ENCODE results near the gene CLN3.
"Not testable (repeated sequence)": the region's sequence is repeated elsewhere in the genome, so short reads cannot be mapped to it uniquely, and the experiment has no call there.

Gene CLN3

GRCh38 chr16:28494121-28494851, 2.4 kb upstream of the CLN3 start, which contains the start of gene APOBR:
Gene APOBR (plus strand): TSS chr16:28494643. CDS start chr16:28494682, 39 bp downstream.
- DNase-seq (ENCODE audit: low read depth in 2 of 2): peak; percentile 73 to 75

- DNase-seq (ENCODE audit: low read depth in 2 of 2): no peak
Measured at GRCh38 chr16:28492511-28492910, 637 bp upstream of the CLN3 start.

GRCh38 chr16:28491230-28491969, 474 bp downstream of the CLN3 start:
- no peak for DNase-seq (ENCODE audit: low read depth in 2 of 2)

GRCh38 chr16:28486266-28486665, 5.6 kb downstream of the CLN3 start:
- no peak for DNase-seq (ENCODE audit: low read depth in 2 of 2)

GRCh38 chr16:28483361-28483760, 8.5 kb downstream of the CLN3 start:
- not testable (repeated sequence) for DNase-seq (ENCODE audit: low read depth in 2 of 2)

- no peak for DNase-seq (ENCODE audit: low read depth in 2 of 2)
Measured at GRCh38 chr16:28482026-28482425, 9.8 kb downstream of the CLN3 start.

GRCh38 chr16:28478506-28479180, 13.2 kb downstream of the CLN3 start:
- no peak for DNase-seq (ENCODE audit: low read depth in 2 of 2)

GRCh38 chr16:28477311-28477920, 14.5 kb downstream of the CLN3 start:
- no peak for DNase-seq (ENCODE audit: low read depth in 2 of 2)

GRCh38 chr16:28475221-28475620, 16.7 kb downstream of the CLN3 start:
- DNase-seq (ENCODE audit: low read depth in 2 of 2): no peak

- DNase-seq (ENCODE audit: low read depth in 2 of 2): no peak
Measured at GRCh38 chr16:28473714-28474265, 18.1 kb downstream of the CLN3 start.

- not testable (repeated sequence) for DNase-seq (ENCODE audit: low read depth in 2 of 2)
Measured at GRCh38 chr16:28447081-28447480, 44.8 kb downstream of the CLN3 start.

- DNase-seq (ENCODE audit: low read depth in 2 of 2): not testable (repeated sequence)
Measured at GRCh38 chr16:28446388-28446787, 45.5 kb downstream of the CLN3 start.

- DNase-seq (ENCODE audit: low read depth in 2 of 2): not testable (repeated sequence)
Measured at GRCh38 chr16:28443943-28444342, 47.9 kb downstream of the CLN3 start.

GRCh38 chr16:28438899-28439298, 53.0 kb downstream of the CLN3 start:
- DNase-seq (ENCODE audit: low read depth in 2 of 2): not testable (repeated sequence)

GRCh38 chr16:28435340-28435739, 56.5 kb downstream of the CLN3 start:
- DNase-seq (ENCODE audit: low read depth in 2 of 2): not testable (repeated sequence)
